GM23248 (cell line): Measurements from ENCODE around the gene DOK3. TPM values are rescaled to one million over a fixed set of nuclear protein-coding genes. Genes with fewer than 3 reads are reported as not detected.

ENCODE experiments used
- DNase-seq: peaks from one replicate; pipeline ENCODE4 v3.0.0-alpha.2; 2015
- H2AFZ ChIP-seq: fragments of 200-600 bp; sonication (generic); 2 replicates; pipeline ENCODE4 v1.6.1; 2016; ENCODE audit warnings: antibody characterized with exemption
- H3F3A ChIP-seq: fragments of 200-600 bp; sonication (generic); 2 replicates; pipeline ENCODE4 v1.6.1; 2016; ENCODE audit warnings: mild to moderate bottlenecking, antibody characterized with exemption, mixed run types; ENCODE audit not compliant: insufficient read depth
- H3K27ac ChIP-seq: fragments of 200-600 bp; sonication (generic); 2 replicates; pipeline ENCODE4 v1.5.1; 2016; ENCODE audit warnings: mild to moderate bottlenecking
- H3K27me3 ChIP-seq: fragments of 200-600 bp; sonication (generic); replicated peaks from 2 replicates; pipeline ENCODE4 v1.6.1; 2016; ENCODE audit warnings: mild to moderate bottlenecking; ENCODE audit not compliant: insufficient read depth
- H3K36me3 ChIP-seq: fragments of 200-600 bp; sonication (generic); 2 replicates; pipeline ENCODE4 v1.6.1; 2016; ENCODE audit warnings: low read depth, mild to moderate bottlenecking
- H3K4me1 ChIP-seq: fragments of 200-600 bp; sonication (generic); 2 replicates; pipeline ENCODE4 v1.6.1; 2016; ENCODE audit warnings: mild to moderate bottlenecking; ENCODE audit not compliant: insufficient read depth
- H3K4me2 ChIP-seq: fragments of 200-600 bp; sonication (generic); one replicate; pipeline ENCODE4 v1.6.1; 2016; ENCODE audit warnings: mild to moderate bottlenecking; ENCODE audit not compliant: unreplicated experiment
- H3K4me3 ChIP-seq: fragments of 200-600 bp; sonication (generic); 2 replicates; pipeline ENCODE4 v1.5.1; 2016; ENCODE audit warnings: mild to moderate bottlenecking
- H3K79me2 ChIP-seq: fragments of 200-600 bp; sonication (generic); 2 replicates; pipeline ENCODE4 v1.6.1; 2016; ENCODE audit warnings: mild to moderate bottlenecking; ENCODE audit not compliant: insufficient read depth
- H3K9ac ChIP-seq: fragments of 200-600 bp; sonication (generic); 2 replicates; pipeline ENCODE4 v1.6.1; 2016; ENCODE audit warnings: mild to moderate bottlenecking
- H3K9me2 ChIP-seq: fragments of 200-600 bp; sonication (generic); 2 replicates; pipeline ENCODE4 v1.6.1; 2016; ENCODE audit warnings: mixed run types, mild to moderate bottlenecking, moderate library complexity; ENCODE audit not compliant: insufficient read depth
- H3K9me3 ChIP-seq: fragments of 200-600 bp; sonication (generic); one replicate; pipeline ENCODE4 v1.6.1; 2017; ENCODE audit warnings: low read depth
- H4K20me1 ChIP-seq: fragments of 200-600 bp; sonication (generic); 2 replicates; pipeline ENCODE4 v1.6.0; 2016; ENCODE audit not compliant: insufficient read depth
- EZH2 ChIP-seq: fragments of 200-600 bp; sonication (generic); IDR thresholded peaks from 2 replicates; pipeline ENCODE4 v1.6.1; 2018; ENCODE audit warnings: antibody characterized with exemption, mild to moderate bottlenecking; ENCODE audit not compliant: insufficient read depth, poor library complexity, severe bottlenecking
- EZH2phosphoT487 ChIP-seq: fragments of 200-600 bp; sonication (generic); IDR thresholded peaks from 2 replicates; pipeline ENCODE4 v1.6.1; 2018; ENCODE audit warnings: antibody characterized with exemption, moderate library complexity, mild to moderate bottlenecking, low read depth; ENCODE audit not compliant: insufficient read depth
- WGBS, 2 experiments: methylation state at CpG; one replicate each; pipeline ENCODE4 v1.1.6; 2015 to 2017; ENCODE audit warnings: low lambda C conversion rate in 2 of 2, low coverage in 1 of 2; ENCODE audit errors: missing lambda C conversion rate in 2 of 2; 5-methylcytosine and 5-hydroxymethylcytosine counted together
- in situ Hi-C: fragments of 300-500 bp; cut with MboI; formaldehyde crosslinking; loops from 2 replicates; pipeline ENCODE4 v1.15.0; 2020
- polyA plus RNA-seq: library from polyadenylated mRNA; unstranded; fragments of >200 nt; fragmentation: Nextera tagmentation; extraction: Ambion mirVana; gene quantifications from 2 replicates; pipeline ENCODE4 v1.2.1, GENCODE V29; 2016
- total RNA-seq: library from RNA; depleted of rRNA; stranded (reverse); fragments of >200 nt; shearing (Covaris generic); gene quantifications from 2 replicates; pipeline ENCODE4 v1.2.3, GENCODE V29; 2014

The DOK3 gene
- total and polyA plus RNA-seq, 2 experiments from 2014 or later: 0.76 to 0.97 TPM

GRCh38 chr5:177510567-177511053 is 984 bp upstream of the DOK3 start:
- no peak overlapping the region for H3K27ac ChIP-seq
- no peaks in the 10 kb centered on the region for H3K27me3 ChIP-seq
- no peak for DNase-seq
- in situ Hi-C loops: no loop called here
- H3K36me3 ChIP-seq: peaks cover 8% of the 10 kb centered on the region; the same call in 1 of the 2 replicates
- no peak overlapping the region for H2AFZ ChIP-seq
- H3K4me2 ChIP-seq: no peak overlapping the region
- no peaks in the 10 kb centered on the region for H3K9me2 ChIP-seq
- no peaks in the 10 kb centered on the region for H4K20me1 ChIP-seq
- no peaks in the 10 kb centered on the region for H3K9me3 ChIP-seq
- H3K4me3 ChIP-seq: no peak overlapping the region
- WGBS, 2 experiments: 79 to 83% methylated on average over 15 of the region's 15 CpGs
- H3K9ac ChIP-seq: no peak overlapping the region
- H3K4me1 ChIP-seq: peaks cover 7% of the 10 kb centered on the region
- no peaks in the 10 kb centered on the region for H3F3A ChIP-seq
- TF ChIP-seq EZH2phosphoT487 (no peak), EZH2 (no peak)
- H3K79me2 ChIP-seq: peaks cover 17% of the 10 kb centered on the region

GRCh38 chr5:177509991-177510566 is 453 bp upstream of the DOK3 start:
- Histone ChIP-seq H3K27ac (no peak overlapping the region), H3K4me3 (no peak overlapping the region), H2AFZ (no peak overlapping the region), H3K79me2 (peaks cover 12% of the 10 kb centered on the region), H3K9me2 (no peaks in the 10 kb centered on the region), H3K9me3 (no peaks in the 10 kb centered on the region), H3F3A (no peaks in the 10 kb centered on the region), H3K27me3 (no peaks in the 10 kb centered on the region), H4K20me1 (no peaks in the 10 kb centered on the region), H3K4me1 (peaks cover 2% of the 10 kb centered on the region; the same call in 1 of the 2 replicates), H3K4me2 (no peak overlapping the region), H3K9ac (no peak overlapping the region), H3K36me3 (peaks cover 3% of the 10 kb centered on the region; the same call in 1 of the 2 replicates)
- WGBS, 2 experiments: 79 to 80% methylated on average over 11 of the region's 11 CpGs
- DNase-seq: no peak
- in situ Hi-C loops: no loop called here
- TF ChIP-seq EZH2: no peak
- TF ChIP-seq EZH2phosphoT487: no peak

- Histone ChIP-seq H2AFZ (no peak overlapping the region), H3K4me1 (no peaks in the 10 kb centered on the region), H3K36me3 (no peaks in the 10 kb centered on the region; the same call in 1 of the 2 replicates), H3K4me2 (no peak overlapping the region), H3K27ac (no peak overlapping the region), H3K79me2 (no peaks in the 10 kb centered on the region), H3K4me3 (no peak overlapping the region), H3K9ac (no peak overlapping the region), H3K9me2 (no peaks in the 10 kb centered on the region), H3K9me3 (no peaks in the 10 kb centered on the region), H3F3A (no peaks in the 10 kb centered on the region), H4K20me1 (no peaks in the 10 kb centered on the region), H3K27me3 (no peaks in the 10 kb centered on the region)
- 78 to 86% methylated on average over 7 to 8 of the region's 8 CpGs for WGBS, 2 experiments
- DNase-seq: no peak
- TF ChIP-seq EZH2phosphoT487 (no peak), EZH2 (no peak)
- in situ Hi-C loops: no loop called here
These were observed 789 bp downstream of the DOK3 start for GRCh38 chr5:177508837-177509236.

GRCh38 chr5:177508221-177508611 is 1.4 kb downstream of the DOK3 start:
- TF ChIP-seq EZH2 (no peak), EZH2phosphoT487 (no peak)
- no peak for DNase-seq
- in situ Hi-C loops: no loop called here
- Histone ChIP-seq H3K27ac (no peak overlapping the region), H4K20me1 (no peaks in the 10 kb centered on the region), H3F3A (no peaks in the 10 kb centered on the region), H3K4me3 (no peak overlapping the region), H3K36me3 (no peaks in the 10 kb centered on the region; the same call in 1 of the 2 replicates), H3K9me2 (no peaks in the 10 kb centered on the region), H3K4me1 (no peaks in the 10 kb centered on the region), H3K79me2 (no peaks in the 10 kb centered on the region), H3K27me3 (no peaks in the 10 kb centered on the region), H3K9me3 (no peaks in the 10 kb centered on the region), H3K9ac (no peak overlapping the region), H3K4me2 (no peak overlapping the region), H2AFZ (no peak overlapping the region)
- 89 to 96% methylated on average over 20 to 26 of the region's 26 CpGs for WGBS, 2 experiments
